HG03439 (cell line): Measurements from ENCODE around the gene JKAMP.
"Not testable (repeated sequence)": the region's sequence is repeated elsewhere in the genome, so short reads cannot be mapped to it uniquely, and the experiment has no call there.

Experiments used
- ATAC-seq: cut with Tn5 transposase; IDR thresholded peaks from one replicate; pipeline ENCODE4 v1.9.1; 2021; ENCODE audit warnings: mild to moderate bottlenecking, moderate library complexity; ENCODE audit not compliant: unreplicated experiment

The JKAMP gene, protein sequence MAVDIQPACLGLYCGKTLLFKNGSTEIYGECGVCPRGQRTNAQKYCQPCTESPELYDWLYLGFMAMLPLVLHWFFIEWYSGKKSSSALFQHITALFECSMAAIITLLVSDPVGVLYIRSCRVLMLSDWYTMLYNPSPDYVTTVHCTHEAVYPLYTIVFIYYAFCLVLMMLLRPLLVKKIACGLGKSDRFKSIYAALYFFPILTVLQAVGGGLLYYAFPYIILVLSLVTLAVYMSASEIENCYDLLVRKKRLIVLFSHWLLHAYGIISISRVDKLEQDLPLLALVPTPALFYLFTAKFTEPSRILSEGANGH

DNA sequence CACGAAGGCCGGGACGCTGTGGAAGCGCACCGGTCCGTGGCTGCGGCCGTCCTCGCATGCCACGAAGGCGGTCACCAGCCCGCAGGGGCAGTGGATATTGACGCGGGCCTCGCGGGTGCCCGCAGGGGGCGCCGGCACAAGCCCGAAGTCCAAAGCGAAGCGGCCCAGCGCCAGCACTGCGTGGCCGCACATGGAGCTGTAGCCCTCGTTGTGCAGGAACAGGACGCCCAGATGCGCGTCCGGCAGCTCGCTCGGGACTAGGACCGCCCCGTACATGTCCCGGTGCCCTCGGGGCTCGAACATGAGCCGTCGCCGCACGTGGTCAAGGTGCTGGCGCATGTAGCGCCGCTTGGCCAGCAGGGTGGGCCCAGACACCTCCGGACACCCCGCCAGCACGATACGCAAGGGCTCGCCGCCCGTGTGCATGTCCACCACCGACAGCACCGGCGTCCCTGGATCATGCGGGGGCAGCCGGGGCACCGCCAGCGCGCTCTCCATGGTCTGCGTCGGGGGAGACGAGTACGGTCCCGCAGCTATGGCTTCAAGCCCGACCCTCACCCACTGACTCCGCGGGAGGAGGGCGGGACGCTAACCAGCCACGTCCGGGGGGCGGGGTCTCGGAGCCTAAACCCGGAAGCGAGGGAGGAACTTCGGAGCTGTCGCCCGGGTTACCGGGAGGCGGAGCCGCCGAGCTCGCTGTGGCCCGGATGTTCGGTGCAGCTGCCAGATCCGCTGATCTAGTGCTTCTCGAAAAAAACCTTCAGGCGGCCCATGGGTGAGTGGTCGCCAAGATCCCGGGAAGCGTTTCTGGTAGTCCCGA is at the start of gene JKAMP, which contains the start of gene L3HYPDH:
Gene JKAMP (plus strand): TSS at position 699 of the 820 bp plus-strand sequence. CDS start 73 bp downstream, at position 772.
Gene L3HYPDH (minus strand): TSS at position 590 of the 820 bp plus-strand sequence. CDS start 92 bp downstream, at position 498.
- ATAC-seq = peak; percentile 88

DNA sequence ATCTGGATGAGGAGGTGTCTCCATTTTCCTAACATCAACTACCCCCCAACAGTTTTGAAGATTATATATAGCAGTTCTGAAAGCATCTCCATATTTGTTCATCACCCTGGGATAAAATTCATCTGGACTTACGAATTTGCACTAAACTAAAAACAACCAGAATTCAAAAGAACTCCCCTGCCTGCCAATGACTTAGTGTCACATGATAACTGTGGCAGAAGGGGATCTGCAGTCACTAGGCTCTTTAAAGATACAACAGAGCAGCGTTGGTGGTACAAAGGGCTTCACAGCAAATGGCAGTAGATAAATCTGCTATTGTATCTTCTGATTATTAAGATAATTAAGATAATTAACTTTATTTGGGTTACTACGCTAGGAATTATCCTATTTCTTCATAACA is 49.2 kb upstream of the JKAMP start:
- no peak for ATAC-seq

DNA sequence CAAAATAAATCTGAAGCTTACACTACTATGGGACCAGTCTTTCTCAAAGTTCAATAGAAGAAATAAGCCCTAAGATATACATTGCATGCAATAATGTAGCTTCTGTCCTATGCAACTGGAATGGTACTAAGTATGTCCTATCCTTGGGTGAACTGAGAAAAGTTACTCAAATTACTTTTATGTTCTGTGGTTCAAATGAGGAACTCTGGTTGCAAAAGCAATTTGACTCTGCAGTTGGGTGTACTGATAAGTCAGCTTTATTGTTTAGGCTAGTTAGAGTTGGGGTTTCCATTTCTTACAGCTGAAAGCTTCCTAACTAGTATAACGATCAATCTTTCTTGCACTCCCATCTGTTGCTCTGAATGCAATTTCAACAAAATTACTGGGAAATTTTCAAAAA is 48.3 kb upstream of the JKAMP start:
- no peak for ATAC-seq

DNA sequence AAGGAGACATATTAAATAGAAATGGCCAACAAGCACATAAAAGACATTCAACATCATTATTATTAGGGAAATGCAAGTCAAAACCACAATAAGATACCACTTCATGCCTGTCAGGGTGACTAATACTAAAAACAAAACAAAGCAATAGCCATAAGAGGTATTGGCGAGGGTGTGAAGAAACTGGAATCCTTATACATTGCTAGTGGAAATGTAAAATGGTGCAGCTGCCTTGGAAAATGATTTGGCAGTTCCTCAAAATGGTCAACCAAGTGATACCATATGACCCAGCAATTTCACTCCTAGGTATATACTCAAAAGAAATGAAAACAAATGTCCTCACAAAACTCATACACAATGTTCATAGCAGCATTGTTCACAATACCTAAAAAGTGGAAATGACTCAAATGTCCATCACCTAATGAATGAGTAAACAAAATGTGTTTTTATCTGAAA is 46.1 kb upstream of the JKAMP start:
- no peak for ATAC-seq

DNA sequence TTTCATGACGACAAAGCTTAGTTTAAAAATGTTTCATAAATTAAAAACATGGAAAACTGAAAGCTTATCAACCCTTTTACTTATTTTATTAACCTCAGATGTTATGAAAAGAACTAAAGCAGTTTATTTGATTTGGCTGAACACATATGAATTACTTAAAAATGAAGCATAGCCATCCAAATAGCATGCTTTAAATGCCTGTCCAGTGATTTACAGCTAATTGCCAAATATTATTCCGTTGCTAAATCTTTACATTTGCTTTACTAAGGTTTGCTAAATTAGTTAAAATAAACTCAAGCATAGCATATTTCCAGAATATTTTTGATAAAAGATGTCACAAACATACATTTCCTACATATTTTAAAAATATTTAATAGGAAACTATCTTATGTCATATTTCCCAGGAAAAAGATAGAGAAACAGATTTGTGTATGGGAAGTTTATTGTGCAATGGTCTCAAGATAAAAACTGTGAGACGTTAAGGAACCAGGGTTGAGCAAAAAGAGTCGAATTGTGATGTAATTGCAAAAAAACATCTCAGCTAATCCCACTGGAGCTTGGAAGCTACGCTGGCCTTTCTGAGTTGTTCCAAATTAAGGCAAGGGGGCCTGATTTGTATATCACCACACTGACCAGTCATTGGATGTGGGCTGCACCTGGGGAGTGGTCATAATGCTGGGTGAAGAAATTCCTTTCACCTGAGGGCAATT is 44.9 kb upstream of the JKAMP start:
- no peak for ATAC-seq

DNA sequence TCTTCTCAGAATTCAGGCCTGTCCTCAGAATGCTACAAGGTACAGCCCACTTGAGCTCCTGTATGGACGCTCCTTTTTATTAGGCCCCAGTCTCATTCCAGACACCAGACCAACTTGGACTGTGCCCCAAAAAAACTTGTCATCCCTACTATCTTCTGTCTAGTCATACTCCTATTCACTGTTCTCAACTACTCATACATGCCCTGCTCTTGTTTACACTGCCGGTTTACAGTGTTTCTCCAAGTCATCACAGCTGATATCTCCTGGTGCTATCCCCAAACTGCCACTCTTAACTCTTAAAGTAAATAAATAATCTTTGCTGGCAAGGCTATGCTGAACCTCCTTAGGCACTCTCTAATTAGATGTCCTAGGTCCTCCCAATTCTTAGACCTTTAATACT is 35.6 kb upstream of the JKAMP start:
- not testable (repeated sequence) for ATAC-seq

DNA sequence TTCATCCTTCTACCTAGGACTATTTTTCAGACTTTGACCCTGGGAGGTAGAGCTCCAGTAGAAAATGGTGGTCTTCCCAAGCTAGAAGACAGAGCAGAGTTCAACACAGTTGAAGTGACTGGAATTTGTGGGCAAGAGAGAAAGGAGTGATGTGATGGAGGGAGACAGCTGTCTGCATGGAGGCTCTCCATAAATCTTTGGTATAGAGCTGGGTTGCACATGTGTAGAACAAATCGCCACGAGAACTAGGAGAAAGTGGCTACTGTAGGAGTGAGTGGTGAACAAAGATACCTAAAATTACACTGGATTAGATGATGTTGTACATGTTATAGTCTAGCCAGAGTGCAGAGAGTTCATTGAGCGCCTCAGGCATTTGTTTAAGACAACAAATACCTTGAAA is 33.6 kb upstream of the JKAMP start:
- ATAC-seq = no peak

DNA sequence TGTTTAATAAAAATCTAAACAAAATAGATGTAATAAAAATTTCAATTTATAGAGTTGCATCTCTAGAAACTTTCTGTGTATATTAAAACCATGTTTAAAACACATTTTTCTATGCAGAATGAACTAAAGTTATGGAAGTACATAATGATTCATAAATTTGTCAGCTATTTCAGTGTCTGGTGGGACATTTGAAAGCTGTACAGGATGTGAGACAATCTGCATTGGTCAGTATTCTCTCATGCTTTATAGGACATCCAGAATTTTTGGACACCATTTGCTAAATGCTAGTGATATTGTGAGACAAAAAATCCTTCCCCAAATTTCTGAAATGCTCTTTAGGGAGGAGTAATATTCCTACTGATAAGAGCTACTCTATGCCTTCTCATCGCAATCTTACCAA is 32.5 kb upstream of the JKAMP start:
- ATAC-seq = no peak

DNA sequence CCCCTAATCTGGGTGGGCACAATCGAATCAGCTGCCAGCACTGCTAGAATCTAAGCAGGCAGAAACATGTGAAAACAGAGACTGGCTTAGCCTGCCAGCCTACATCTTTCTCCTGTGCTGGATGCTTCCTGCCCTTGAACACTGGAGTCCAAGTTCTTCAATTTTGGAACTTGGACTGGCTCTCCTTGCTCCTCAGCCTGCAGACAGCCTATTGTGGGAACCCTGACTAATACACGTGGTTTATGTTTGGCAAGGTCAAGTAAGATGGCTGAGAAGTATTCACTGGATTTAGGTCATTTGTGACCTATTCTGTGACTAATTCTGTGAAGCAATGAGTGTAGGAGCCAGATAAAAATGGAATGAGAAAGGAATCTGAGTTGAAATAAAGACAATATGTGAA is 30.2 kb upstream of the JKAMP start:
- ATAC-seq = no peak

DNA sequence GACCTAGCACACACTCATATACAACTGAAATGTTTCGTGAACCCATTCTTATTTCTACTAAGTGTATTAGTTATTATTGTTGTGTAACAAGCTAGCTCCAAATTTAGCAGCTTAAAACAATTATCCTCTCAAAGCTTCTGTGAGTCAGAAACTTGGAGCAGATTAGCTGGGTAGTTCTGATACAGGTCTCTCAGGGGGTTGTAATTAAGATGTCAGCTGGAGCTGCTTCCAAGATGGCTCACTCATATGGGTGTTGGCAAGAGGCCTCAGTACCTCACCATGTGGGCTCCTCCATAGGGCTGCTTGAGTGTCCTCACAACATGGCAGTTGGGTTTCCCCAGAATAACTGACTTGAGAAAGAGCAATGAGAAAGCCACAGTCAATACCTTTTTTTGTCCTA is 28.9 kb upstream of the JKAMP start:
- no peak for ATAC-seq

DNA sequence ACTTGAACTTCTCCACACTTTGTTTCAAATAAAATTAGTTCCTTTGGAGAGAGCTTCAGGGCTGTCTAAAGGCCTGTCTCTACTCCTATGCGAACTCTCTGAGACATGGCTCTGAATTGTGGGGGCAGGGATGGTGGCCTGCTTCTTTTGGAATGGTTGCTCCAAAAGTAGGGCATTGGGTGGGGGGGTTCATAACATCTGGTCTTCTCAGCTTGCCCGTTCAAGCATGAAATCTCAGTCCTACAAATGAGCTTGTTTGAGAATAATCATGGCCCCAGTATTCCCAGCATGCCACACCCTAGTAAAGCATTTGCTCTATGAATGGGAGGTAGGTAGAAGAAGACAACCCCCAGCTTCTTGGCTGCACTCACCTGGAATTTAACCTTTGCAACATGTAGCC is 25.8 kb upstream of the JKAMP start:
- no peak for ATAC-seq

DNA sequence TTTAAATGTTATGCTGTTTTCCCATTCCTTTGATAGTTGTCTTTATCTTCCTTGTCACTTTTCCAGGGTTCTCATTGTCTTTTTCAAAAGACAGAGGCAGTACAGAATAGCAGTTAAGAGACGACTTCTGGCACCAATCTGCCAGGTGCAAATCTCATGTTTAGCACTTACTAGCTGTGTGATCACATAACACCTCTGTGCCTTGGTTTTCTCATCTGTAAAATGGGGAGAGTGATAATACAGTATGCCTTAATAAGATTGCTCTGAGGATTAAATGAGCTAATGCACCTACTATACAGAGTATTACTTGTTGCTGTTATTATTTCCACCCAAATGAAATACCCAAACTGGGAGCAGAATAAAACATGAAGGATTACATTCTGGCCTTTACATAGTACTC is 23.9 kb upstream of the JKAMP start:
- ATAC-seq = no peak

DNA sequence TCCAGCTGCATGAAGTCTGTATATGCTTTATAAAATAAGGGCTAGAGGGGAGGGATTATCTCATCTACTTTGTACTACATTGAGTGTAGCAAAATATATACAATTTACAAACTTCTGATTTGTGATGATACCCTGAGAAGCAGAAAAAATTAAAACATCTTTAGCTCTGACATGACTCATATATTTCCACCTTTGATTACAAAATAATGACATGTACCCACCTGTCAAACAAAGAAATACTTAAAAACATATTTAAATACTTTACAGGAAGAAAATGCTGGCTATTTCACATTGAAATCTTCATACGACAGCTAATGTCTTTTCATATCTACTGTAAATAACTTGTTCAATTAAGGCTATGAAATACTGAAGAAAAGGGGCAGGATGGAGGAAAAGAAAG is 22.4 kb upstream of the JKAMP start:
- ATAC-seq = no peak

DNA sequence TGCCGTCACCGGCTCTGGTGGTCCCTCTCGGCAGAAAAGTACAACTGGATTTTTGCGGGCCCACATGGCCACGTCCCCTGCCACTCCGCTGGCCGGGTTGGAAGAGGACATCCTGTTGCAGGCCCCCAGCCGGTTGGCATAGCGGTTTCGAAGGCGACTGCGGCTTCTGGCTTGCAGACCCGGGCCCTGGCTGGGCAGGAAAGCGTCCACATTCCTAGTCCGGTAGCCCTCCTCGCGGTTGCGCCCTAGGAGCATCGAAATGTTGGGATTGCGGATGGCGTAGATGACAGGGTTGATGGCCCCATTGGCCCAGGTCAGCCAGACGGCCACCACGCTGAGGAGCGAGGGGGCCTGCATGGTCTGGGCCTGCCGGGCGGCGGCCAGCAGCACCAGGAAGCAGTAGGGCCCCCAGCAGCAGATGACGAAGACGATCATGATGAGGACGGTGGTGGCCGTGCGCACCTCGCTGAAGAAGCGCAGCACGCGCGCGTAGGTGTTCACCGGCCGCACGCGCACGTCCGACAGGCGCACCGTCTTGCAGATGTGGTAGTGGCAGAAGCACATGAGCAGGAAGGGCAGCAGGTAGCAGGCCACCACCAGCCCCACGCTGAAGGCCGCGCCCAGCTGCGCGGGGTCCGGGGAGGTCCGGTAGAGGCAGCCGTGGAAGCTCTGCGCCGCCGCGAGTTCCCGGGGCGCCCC is 20.4 kb upstream of the JKAMP start:
- ATAC-seq = peak; percentile 35

DNA sequence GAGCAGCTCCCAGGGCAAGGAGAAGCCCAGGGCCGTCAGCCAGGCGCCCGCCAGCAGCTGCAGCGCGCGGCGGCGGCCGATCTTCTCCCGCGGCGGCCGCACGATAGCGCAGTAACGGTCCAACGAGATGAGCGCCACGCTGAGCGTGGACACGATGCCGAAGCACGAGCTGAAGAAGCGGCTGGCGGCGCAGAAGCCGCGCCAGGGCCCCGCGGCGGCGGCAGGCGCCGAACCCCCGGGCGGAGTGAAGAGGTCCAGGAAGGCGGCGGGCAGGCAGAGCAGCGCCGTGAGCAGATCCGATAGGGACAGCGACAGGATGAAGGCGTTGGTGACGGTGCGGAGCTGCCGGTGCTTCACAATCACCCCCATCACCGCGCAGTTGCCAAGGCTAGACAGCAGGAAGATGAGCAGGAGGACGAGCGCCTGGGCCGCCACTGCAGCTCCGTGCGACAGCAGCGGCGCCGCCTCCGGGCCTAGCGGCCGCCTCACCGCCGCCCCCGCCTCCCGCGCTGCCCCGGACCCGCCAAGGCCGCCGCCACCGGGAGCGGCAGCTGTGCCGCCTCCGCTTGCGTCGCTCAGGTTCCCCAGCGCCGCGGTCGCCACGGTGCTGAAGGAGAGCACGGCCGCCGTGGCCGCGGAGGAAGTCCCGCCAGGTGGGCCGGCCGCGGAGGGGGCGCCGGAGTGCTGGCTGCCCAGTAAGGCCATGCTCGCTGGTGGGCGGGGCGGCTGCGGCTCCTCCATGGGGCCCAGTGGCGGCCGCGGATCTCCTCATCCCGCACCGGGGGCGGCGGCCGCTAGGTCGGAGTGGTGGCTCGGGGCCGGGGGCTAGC is 19.6 kb upstream of the JKAMP start:
- peak; percentile 62 for ATAC-seq

DNA sequence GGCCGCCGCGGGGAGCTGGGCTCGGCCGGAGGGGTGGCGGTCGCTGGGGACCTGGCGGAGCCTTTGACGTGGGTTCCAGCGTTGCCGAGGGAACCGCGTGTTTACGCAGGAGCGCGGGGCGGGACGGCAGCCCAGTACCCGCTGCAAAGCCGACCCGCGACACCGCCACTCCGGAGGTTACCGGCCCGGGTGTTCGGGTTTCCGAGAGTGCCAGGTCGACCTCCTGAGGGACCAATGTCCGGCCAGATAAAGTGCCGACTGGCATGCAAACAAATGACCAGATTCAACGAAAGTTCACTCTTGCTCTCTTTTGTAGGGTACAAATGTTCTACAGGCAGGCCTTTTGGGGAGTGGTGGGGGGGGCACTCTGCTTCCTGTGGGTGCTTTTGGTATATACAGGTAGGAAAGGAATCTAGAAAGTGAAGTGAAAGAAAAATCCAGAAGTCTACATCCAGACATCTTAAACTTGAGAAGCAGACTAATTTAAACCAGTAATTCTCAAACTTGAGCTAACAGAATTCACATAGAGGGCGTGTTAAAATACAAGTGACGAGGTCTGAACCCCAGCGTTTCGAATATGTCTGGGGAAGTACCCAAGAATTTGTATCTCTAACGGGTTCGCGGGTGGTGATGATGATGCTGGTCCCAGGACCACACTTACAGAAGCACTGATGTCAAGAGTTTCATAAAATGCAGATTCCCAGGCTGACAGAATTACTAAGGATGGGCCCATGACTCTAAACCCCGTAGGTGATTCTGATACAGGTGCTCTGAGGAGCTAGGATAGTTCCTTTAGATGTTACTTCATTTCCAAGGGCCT is 18.8 kb upstream of the JKAMP start, which contains the start of gene GPR135:
Gene GPR135 (minus strand): TSS at position 65 of the 820 bp plus-strand sequence. CDS start 154 bp downstream, outside the sequence.
- peak; percentile 37 for ATAC-seq

DNA sequence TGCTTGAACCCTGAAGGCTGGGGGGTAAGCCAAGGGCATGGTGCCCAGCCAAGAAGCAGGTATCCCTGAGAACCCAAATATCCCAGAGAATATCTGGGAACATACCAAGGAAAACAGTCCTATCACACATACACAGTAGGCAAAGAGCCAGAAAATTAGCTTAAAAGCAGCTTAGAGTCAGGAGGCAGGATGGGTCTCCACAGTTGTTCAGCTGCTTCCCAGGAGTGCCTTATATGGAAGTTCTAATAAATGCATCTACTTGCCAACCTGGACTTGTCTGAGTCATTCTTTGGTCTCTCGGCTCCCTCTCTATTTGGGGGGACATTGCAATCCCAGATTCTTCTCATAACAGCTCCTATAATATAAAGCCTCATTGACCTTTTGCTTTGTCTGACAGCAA is 10.1 kb upstream of the JKAMP start:
- ATAC-seq = no peak

DNA sequence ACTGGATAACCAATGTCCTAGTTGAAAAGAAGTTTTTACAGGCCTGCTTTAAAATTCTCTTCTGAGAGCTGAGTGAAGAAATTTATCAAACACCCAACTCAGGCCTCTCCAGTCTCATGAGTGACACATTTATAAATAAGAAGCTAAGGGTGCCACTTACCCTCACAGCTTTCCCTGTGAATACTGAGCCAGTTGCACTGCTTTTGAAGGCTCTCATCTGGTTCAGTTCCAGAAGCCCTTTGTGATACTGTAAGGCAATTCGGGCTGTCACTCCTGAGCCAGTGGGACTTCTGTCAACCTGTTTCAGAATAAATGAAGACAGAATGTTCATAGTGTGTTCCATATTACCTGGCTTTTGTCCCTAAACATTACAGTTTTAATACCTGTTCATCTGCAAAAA is 8.6 kb upstream of the JKAMP start:
- no peak for ATAC-seq

DNA sequence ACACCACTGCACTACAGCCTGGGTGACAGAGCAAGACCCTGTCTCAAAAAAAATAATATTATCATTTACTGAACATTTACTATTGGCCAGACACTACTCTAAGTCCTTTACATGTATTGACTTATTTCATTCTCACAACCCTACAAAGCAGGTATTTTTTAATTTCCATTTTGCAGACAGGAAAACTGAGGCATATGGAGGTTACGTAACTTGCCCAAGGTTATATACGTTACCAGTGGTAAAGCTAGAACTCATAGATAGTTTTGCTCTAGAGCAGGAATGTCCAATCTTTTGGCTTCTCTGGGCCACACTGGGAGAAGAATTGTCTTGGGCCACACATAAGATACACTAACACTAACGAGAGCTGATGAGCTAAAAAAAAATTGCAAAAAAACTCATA is 5.8 kb upstream of the JKAMP start:
- no peak for ATAC-seq
